ENCODE measurements around the gene RHAG.
"Not testable (repeated sequence)": the region's sequence is repeated elsewhere in the genome, so short reads cannot be mapped to it uniquely, and the experiment has no call there.

Gene RHAG

DNA sequence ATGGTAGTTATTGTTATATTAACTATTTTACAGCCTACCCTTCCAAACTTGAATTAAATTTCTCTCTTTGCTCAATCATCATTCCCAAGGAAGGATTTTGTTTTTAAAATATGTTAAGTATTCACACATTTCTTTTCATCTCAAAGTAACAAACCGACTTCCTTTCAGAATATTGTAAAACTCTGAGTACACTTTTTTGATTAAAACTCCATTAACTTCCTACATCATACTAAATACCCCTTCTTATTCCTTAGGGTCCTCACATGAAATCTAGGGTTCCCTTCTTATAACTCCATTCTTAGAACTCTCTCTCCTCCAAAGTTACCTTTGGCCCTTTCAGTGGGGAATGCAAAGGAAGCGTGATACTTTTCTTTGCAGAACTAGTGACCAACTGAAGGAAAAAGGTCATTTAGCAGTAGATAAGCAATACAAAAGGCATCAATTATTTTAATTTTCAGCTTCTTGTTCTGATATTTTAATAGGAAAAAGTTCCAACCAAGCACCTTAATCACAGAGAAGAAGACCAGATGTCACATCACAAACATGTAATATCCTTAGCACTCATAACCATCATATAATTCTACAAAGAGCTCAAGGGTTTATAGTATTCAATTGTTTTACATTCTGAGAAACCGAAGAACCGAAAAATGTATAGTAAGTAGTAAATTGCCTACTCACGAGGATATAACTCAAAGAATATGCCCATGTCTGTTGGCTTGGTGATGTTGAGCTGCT, 494 bp downstream of the RHAG start:
- in situ Hi-C loops (cut with MboI; ENCODE audit: low sequenced_read_pairs) = no loop called here

DNA sequence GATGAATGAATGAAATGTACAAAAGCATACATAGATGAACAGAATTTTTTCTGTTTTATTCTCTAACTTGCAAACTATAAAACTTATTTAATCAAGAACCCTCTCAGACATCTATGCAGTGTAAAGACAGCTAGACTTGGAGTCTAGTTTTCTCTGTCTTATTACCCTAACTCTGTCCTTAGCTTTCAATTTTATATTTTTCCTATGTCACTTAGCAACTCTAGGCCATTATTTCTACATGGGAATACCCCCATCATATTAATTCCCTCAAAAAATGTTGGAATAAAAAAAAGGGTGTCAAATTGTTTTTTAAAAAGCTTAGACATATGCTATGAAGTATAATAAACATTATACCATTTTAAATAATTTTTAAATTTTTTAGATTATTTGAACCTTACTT, 1.2 kb downstream of the RHAG start:
- in situ Hi-C loops (cut with MboI; ENCODE audit: low sequenced_read_pairs) = no loop called here

DNA sequence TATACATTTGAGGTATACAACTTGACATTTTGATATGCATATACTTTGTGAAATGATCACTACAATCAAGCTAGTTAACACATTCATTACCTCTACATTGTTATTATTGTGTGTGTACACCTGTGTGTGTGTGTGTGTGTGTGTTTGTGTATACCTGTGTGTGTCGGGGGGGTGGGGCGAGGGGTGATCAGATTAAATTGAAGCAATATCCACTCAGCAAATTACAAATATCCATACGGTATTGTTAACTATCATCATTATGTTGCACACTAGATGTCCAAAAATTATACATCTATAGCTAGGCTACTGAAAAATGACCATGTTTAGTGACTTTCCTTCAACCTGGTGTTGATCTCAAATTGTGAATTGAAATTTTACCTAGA, 1.8 kb downstream of the RHAG start:
- in situ Hi-C loops (cut with MboI; ENCODE audit: low sequenced_read_pairs) = no loop called here

DNA sequence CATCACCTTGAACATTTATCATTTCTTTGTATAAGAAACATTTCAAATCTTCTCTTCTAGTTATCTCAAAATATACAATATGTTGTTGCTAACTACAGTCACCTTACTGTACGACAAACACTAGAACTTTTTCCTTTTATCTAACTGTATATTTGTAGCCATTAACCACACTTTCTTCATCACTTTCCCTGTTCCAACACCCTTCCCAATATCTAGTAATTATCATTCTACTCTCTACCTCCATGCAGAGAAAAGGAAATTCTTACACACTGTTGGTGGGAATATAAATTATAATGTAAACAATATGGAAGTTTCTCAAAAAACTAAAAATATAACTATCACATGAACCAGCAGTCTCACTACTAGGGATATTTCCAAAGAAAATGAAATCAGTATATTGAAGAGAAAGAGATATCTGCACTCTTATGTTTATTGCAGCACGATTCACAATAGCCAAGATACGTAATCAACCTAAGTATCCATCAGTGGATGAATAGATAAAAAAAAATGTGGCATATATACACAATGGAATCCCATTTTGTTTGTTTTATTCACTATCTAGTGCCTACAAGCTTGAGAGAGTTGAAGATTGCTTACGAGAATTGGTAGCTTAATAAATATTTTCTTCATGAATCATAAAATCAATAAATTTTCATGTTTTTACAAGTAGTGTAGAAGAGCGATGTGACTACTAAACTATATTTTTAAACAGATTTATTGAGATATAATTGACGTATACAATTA, 2.4 kb downstream of the RHAG start:
- in situ Hi-C loops (cut with MboI; ENCODE audit: low sequenced_read_pairs) = no loop called here

DNA sequence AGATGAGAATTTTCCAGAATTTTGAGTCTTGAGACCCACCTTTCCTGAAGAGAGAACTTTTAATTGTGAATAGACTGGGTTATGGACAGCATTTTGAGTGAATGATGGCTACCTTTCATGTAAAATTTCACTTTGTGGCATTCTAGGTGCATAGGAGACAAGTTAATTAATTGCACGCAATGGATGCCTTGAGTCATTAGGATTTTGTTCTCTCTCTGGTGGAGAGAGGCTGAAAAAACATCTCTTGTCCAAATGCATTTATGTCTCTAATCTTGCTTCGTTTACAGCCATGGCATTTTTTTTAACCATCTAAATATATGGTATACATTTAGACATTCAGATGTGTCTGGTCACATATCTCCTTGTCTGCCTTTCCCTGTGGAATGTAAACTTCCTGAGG, 3.1 kb downstream of the RHAG start:
- in situ Hi-C loops (cut with MboI; ENCODE audit: low sequenced_read_pairs) = no loop called here

DNA sequence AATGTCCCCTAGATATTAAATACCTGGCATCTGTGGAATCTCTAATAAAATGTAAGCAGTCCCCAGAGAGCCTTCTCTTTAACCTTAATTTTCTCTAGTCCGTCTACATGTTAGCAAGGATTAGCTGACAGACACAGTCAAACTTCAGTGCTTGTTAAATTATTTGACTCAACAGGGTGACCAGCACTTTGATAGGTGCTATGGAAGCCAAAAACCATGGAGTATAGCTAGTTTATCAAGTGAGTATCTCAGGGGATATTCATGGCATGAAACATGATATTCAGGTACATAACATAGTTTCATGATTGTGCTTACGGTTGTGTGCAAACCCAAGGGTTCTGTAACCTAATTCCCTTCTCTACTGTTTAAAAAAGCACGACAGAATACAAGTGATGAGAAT, 3.9 kb downstream of the RHAG start:
- in situ Hi-C loops (cut with MboI; ENCODE audit: low sequenced_read_pairs) = no loop called here

DNA sequence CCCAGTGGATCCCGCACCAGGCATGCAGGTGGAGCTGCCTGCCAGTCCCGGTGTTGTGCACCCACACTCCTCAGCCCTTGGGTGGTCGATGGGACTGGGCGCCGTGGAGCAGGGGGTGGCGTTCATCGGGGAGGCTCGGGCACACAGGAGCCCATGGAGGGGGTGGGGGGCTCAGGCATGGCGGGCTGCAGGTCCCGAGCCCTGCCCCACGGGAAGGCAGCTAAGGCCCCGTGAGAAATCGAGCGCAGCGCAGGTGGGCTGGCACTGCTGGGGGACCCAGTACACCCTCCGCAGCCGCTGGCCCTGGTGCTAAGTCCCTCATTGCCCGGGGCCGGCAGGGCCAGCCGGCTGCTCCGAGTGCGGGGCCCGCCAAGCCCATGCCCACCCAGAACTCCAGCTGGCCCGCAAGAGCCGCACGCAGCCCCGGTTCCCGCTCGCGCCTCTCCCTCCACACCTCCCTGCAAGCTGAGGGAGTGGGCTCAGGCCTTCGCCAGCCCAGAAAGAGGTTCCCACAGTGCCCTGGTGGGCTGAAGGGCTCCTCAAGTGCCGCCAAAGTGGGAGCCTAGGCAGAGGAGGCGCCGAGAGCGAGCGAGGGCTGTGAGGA, 7.1 kb downstream of the RHAG start:
- in situ Hi-C loops (cut with MboI; ENCODE audit: low sequenced_read_pairs) = not testable (repeated sequence)

DNA sequence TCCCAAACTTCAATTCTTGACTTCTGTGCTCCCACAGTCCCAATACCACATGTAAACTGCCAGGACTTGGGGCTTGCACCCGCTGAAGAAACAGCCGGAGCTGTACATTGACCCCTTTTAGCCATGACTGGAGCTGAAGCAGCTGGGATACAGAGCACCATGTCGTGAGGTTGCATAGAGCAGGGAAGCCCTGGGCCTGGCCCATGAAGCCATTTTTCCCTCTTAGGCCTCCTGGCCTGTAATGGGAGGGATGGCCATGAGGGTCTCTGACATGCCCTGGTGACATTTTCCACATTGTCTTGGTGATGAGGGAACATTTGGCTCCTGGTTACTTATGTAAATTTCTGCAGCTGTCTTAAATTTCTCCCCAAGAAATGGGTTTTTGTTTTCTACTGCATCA, 9.8 kb downstream of the RHAG start:
- in situ Hi-C loops (cut with MboI; ENCODE audit: low sequenced_read_pairs) = no loop called here

DNA sequence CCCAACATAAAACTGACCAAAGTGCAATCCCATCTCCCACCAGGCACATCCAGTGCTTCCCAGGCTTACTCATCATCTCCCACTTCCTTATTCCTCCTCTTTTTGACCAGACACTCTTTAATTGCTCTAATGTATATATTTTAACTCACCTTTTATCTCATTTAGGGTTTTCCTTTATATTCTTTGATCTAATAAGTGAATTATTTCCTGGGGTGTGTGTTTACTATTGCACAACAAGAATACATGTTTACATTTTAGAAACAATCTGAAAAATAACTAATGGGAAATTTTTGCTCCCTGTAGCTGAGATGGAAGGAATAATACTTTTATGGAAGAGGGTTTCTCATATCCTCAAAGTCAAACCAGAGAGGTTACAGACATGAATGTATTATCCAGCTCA, 18.4 kb downstream of the RHAG start:
- in situ Hi-C loops (cut with MboI; ENCODE audit: low sequenced_read_pairs) = no loop called here

DNA sequence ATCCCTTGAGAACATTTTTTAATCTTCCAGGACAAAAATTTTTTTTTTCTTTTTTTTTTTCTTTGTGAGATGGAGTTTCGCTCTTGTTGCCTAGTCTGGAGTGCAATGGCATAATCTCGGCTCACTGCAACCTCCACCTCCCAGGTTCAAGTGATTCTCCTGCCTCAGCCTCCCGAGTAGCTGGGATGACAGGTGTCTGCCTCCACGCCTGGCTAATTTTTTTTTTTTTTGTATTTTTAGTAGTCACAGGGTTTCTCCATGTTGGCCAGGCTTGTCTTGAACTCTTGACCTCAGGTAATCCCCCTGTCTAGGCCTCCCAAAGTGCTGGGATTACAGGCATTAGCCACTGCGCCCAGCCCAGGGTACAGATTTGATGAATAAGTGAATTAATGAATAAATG, 22.5 kb downstream of the RHAG start:
- in situ Hi-C loops (cut with MboI; ENCODE audit: low sequenced_read_pairs) = not testable (repeated sequence)

DNA sequence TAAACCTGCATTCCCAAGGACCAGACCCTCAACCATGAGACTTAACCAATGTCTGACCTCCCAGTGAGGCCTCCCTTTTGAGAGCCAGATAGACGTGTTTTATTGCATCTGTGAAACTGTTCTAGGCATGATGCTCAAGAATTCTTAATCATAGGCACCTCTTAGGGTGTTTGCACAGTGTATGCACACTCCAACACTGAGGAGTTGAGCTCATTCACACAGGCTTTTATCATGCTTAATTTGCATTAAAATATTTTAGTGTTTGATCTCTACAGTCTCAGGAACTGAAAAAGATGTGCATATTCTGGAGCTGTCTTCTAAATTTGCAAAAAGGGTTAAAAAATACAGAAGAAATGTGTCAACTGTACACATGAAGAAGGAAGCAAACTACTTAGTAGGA, 27.4 kb downstream of the RHAG start:
- in situ Hi-C loops (cut with MboI; ENCODE audit: low sequenced_read_pairs) = no loop called here

DNA sequence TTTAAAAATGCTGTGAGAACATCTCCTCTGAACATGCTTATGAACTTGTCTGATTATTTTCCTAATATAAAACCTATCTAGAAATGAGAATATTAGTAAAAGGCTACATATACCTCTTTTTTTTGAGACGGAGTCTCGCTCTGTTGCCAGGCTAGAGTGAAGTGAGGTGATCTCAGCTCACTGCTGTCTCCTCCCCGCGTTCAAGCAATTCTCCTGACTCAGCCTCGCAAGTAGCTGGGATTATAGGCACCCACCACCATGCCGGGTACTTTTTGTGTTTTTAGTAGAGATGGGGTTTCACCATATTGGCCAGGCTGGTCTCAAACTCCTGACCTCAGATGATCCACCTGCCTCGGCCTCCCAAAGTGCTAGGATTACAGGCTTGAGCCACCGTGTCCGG, 28.4 kb downstream of the RHAG start:
- in situ Hi-C loops (cut with MboI; ENCODE audit: low sequenced_read_pairs) = not testable (repeated sequence)

DNA sequence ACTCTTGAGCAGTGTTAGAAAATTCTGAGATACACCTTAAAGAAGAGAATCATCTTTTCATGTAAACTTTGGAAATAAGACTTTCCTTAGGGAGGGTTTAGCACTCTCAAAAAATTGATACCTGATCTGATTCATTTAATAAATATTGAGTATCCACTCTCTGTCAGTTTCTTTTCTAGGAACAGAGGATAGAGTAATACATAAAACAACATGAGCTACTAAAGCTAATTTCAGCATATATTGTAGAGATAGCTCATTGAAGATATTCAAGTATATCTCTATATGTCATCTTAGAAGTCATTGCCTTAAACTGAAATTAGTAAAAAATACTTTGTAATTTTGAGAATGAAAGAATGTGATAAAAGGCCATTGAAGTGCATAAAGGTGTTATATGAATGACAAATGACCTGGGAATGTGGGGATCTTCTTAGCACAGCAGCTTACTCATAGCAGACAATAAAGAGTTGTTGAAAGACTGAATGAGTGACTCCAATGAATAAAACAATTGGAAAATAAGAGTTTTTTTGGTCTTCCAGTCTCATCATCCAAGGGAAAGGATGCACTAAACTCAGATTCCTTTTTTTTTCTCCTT, 29.2 kb downstream of the RHAG start:
- in situ Hi-C loops (cut with MboI; ENCODE audit: low sequenced_read_pairs) = no loop called here

DNA sequence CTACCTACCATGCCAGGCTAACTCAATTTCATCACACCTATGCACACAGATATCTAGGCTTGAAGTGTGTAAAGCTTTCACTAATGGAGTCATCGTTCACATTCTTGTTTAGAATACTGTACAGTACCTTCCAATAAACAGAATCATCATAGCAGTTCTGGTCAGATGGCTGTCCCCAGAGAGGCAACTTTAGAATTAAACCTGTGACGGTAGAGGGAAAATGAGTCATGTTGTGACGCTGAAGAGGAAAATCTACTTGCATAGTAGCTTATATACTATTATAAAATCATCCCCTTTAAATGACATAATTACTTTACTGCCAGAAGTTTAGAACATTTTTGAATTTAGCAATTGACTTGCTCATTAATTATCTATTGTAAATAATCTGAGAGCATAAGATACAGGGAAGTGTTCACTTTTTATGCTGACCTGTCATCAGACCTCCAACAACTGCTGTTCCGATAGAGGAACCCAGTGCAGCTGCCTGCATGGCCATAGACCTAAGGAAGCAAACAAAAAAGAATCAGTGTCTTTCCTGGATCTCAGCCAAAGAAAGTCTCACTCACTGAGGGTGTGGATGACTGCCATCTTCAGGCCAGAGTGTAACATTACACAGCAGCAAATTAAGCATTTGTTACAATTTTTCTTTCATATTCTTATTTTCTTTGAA, 29.8 kb downstream of the RHAG start:
- in situ Hi-C loops (cut with MboI; ENCODE audit: low sequenced_read_pairs) = no loop called here

DNA sequence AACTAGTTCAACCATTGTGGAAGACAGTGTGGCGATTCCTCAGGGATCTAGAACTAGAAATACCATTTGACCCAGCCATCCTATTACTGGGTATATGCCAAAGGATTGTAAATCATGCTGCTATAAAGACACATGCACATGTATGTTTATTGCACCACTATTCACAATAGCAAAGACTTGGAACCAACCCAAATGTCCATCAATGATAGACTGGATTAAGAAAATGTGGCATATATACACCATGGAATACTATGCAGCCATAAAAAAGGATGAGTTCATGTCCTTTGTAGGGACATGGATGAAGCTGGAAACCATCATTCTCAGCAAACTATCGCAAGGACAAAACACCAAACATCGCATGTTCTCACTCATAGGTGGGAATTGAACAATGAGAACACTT, 32.6 kb downstream of the RHAG start:
- in situ Hi-C loops (cut with MboI; ENCODE audit: low sequenced_read_pairs) = not testable (repeated sequence)

DNA sequence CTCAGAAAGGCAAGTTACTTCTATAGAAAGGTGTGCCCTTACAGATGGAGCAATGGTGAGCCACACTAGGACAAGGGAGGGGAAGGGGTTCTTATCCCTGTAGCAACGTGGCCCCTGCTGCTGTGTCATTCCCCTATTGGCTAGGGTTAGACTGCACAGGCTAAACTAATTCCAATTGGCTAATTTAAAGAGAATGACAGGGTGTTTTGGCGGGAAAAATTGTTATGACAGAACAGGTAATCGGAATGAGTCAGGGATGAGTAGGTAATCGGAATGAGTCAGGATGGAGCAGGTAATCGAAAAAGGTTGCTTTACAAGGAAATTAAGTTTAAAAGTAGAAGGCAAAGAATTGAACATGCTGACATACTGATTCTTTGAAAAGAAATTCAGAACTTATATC, 49.4 kb downstream of the RHAG start:
- in situ Hi-C loops (cut with MboI; ENCODE audit: low sequenced_read_pairs) = not testable (repeated sequence)

DNA sequence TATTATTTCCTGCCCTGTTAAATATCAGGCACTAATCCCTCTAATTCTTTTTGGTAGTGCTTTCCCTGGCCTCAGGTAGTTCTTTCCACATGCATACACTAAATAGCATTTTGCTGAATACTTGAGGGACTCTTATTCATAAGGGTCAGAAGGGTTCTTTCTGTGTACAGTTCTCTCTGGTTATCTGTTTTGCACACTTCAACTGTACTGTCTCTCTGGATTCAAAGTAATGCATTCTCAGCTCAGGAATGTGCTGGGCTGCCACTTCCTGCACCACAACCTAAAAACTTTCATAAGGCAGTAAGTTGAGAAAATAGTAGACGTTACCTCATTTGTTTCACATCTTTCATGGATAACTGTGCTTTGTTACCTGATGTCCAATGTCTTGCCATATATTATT, 54.1 kb downstream of the RHAG start:
- in situ Hi-C loops (cut with MboI; ENCODE audit: low sequenced_read_pairs) = no loop called here

DNA sequence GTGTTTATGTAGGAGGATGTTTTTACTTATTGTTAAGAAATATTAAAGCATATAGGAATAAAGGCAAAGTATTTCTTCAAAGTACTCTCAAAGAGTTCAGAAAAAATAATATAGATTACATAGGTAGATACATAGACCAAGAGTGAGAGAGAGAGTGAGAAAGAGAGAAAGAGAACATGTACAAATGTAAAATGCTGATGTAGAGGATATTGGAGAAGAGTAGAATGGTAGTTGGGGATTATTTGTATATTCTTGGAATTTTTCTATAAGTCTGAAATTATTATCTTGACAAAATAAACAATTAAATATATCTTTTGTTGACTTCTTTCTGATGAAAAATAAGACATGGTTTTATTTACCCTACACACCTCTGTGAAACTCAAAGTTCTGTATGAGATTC, 57.0 kb downstream of the RHAG start:
- in situ Hi-C loops (cut with MboI; ENCODE audit: low sequenced_read_pairs) = no loop called here

DNA sequence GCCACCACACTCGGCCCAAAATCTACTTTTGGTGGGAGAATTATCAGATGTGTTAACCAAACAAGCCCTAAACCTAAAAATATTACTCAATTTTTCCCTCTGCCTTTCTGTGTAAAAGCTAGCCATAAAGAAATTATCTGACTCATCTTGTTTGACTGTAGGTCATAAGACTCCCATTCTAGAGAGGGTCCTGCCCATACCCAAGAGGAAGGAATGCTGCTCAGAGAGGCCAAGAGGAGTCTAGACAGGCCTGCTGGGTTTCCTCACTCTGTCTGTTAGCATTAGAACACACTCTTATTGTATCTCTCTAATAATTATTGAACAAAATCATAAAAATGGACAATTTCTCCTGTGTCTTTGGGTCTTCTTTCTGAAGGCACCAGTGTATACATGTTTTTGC, 60.0 kb downstream of the RHAG start:
- in situ Hi-C loops (cut with MboI; ENCODE audit: low sequenced_read_pairs) = no loop called here

DNA sequence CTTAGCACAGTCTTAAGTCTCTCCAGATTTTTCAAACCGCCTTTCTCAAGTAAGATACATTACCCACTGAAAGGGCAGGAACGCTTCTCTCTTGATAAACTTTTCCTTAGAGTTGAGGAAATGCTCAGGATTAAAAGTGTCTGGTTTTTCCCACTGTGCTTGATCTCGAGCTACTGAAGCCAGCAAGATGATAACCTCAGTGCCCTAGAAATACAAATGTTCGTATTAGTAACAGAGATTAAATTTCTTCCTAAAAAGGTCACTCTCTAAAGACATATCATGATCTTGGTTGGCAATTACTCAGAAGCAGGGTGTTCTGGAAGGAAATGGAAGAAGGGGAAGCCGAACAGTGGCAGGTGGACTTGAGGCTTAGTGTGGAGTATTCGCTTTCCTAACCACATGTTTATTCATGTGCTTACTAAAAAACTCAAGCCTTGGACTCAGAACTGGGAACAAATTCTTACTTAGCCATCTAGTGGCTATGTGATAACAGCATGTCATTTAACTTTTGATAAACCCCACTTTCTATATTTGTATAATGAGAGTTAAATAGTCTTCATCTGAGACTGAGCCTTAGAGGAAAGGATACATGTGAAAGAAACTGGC, 66.1 kb downstream of the RHAG start:
- in situ Hi-C loops (cut with MboI; ENCODE audit: low sequenced_read_pairs) = no loop called here

DNA sequence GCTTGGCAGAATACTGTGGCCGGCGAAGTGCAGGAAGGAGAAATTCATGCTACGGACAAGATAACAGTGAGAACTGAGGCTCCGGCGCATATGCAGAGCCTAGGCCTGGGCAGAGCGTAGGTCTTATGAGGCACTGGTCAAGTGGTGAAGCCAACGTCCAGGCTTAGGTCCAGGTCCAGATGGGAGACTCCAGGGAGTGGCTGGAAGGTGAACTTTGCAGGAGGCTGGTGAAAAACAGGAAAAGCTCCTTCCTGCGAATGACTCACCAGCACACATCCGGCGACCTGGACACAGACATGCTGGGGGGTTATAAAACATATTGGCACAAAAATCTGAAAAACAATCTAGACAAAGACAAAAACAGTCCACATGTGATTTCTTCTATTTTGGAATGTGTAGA, 70.8 kb downstream of the RHAG start:
- in situ Hi-C loops (cut with MboI; ENCODE audit: low sequenced_read_pairs) = no loop called here

Measured in HL-60/S4 treated with phorbol 12-myristate 13-acetate at 8.2 ng/mL for 4 days and 3 days (cell line).